ENCODE data around the gene MROH7. TPM values are rescaled to one million over a fixed set of nuclear protein-coding genes. Genes with fewer than 3 reads are reported as not detected.

The MROH7 gene
- total and polyA plus RNA-seq, 4 donors, result 0.07 to 2.8 (median 0.58) TPM

GRCh38 chr1:54594463-54594862 lies 47.1 kb upstream of the MROH7 start:
- TF ChIP-seq CTCF (IDR thresholded peaks at IDR 0.05; ENCODE audit: low read depth, low read length, missing input control), result no peak
- TF ChIP-seq HNF4G (IDR thresholded peaks at IDR 0.05), result no peak
- TF ChIP-seq GABPA (IDR thresholded peaks at IDR 0.05 in 1 of 2, conservative IDR thresholded peaks at IDR 0.05 in 1 of 2), result no peak
- TF ChIP-seq MAX (IDR thresholded peaks at IDR 0.05), result no peak
- no peak for TF ChIP-seq REST (IDR thresholded peaks at IDR 0.05)
- no peak for TF ChIP-seq YY1 (IDR thresholded peaks at IDR 0.05)
- TF ChIP-seq FOXA1 (IDR thresholded peaks at IDR 0.05), result no peak
- TF ChIP-seq RXRA (IDR thresholded peaks at IDR 0.05), result no peak
- no peak for TF ChIP-seq JUND (IDR thresholded peaks at IDR 0.05)
- TF ChIP-seq NR2F2 (IDR thresholded peaks at IDR 0.05), result no peak
- TF ChIP-seq ATF3 (IDR thresholded peaks at IDR 0.05), result no peak
- no peak for TF ChIP-seq TAF1 (conservative IDR thresholded peaks at IDR 0.05)
- no peak for TF ChIP-seq SP1 (IDR thresholded peaks at IDR 0.05)
- TF ChIP-seq RAD21 (IDR thresholded peaks at IDR 0.05), result no peak
- no peak for TF ChIP-seq EGR1 (IDR thresholded peaks at IDR 0.05; ENCODE audit: low read depth in 2 of 2)
- peaks cover 1 to 10% (median 4%) of the 10 kb centered on the region in 4 donors for H3K4me1 ChIP-seq (ENCODE audit: control insufficient read depth in 4 of 4, insufficient read depth in 4 of 4, low read length in 3 of 4)
- H3K27me3 ChIP-seq (ENCODE audit: control insufficient read depth in 4 of 4, insufficient read depth in 4 of 4, low read length in 3 of 4), result no peaks in the 10 kb centered on the region
- H3K9ac ChIP-seq (ENCODE audit: low read depth in 1 of 2, low read length in 2 of 2), result no peak overlapping the region
- no peak for DNase-seq (ENCODE audit: low spot score)
- no peaks in the 10 kb centered on the region for H3K9me3 ChIP-seq (ENCODE audit: control insufficient read depth in 4 of 4, low read length in 3 of 4)
- H3K36me3 ChIP-seq (ENCODE audit: control insufficient read depth in 4 of 4, insufficient read depth in 3 of 4, low read depth in 1 of 4, low read length in 3 of 4), result no peaks in the 10 kb centered on the region
- H3K4me3 ChIP-seq (ENCODE audit: low read depth in 1 of 3, low read length in 3 of 3), result no peak overlapping the region
- H3K27ac ChIP-seq (ENCODE audit: low read depth in 1 of 2, low read length in 2 of 2), result no peak overlapping the region
- 95% methylated on average over 16 of the region's 16 CpGs for WGBS

GRCh38 chr1:54595956-54596498 lies 45.6 kb upstream of the MROH7 start:
- TF ChIP-seq CTCF (IDR thresholded peaks at IDR 0.05; ENCODE audit: low read depth, low read length, missing input control), result no peak
- TF ChIP-seq YY1 (IDR thresholded peaks at IDR 0.05), result no peak
- no peak for TF ChIP-seq HNF4G (IDR thresholded peaks at IDR 0.05)
- no peak for TF ChIP-seq JUND (IDR thresholded peaks at IDR 0.05)
- no peak for TF ChIP-seq RXRA (IDR thresholded peaks at IDR 0.05)
- no peak for TF ChIP-seq REST (IDR thresholded peaks at IDR 0.05)
- no peak for TF ChIP-seq NR2F2 (IDR thresholded peaks at IDR 0.05)
- no peak for TF ChIP-seq FOXA1 (IDR thresholded peaks at IDR 0.05)
- Histone ChIP-seq H3K27ac (ENCODE audit: low read depth in 1 of 2, low read length in 2 of 2) (no peak overlapping the region), H3K9ac (ENCODE audit: low read depth in 1 of 2, low read length in 2 of 2) (no peak overlapping the region), H3K36me3 (ENCODE audit: control insufficient read depth in 4 of 4, insufficient read depth in 3 of 4, low read depth in 1 of 4, low read length in 3 of 4) (no peaks in the 10 kb centered on the region), H3K9me3 (ENCODE audit: control insufficient read depth in 4 of 4, low read length in 3 of 4) (no peaks in the 10 kb centered on the region), H3K4me3 (ENCODE audit: low read depth in 1 of 3, low read length in 3 of 3) (no peak overlapping the region), H3K27me3 (ENCODE audit: control insufficient read depth in 4 of 4, insufficient read depth in 4 of 4, low read length in 3 of 4) (no peaks in the 10 kb centered on the region), H3K4me1 (ENCODE audit: control insufficient read depth in 4 of 4, insufficient read depth in 4 of 4, low read length in 3 of 4) (peaks cover 0 to 2% (median 0%) of the 10 kb centered on the region in 4 donors)
- WGBS, result 93% methylated on average over 3 of the region's 3 CpGs
- DNase-seq (ENCODE audit: low spot score), result no peak

Data from liver (tissue), 9 donors.